RWPE2 (cell line): ENCODE results near the gene ERG28.

ENCODE experiments used
- ATAC-seq: fragments of 200-7000 bp; cut with Tn5 transposase; 3 replicates; pipeline ENCODE4 v1.9.1; 2021; ENCODE audit warnings: low read depth
- DNase-seq: peaks from one replicate; pipeline ENCODE4 v3.0.0-alpha.2; 2020; ENCODE audit warnings: low spot score
- H3K27ac ChIP-seq: fragments of 450-650 bp; 2 replicates; pipeline ENCODE4 v1.5.1; 2017; ENCODE audit warnings: mild to moderate bottlenecking; ENCODE audit not compliant: poor library complexity, severe bottlenecking
- H3K27me3 ChIP-seq: fragments of 250-450 bp; sonication (Bioruptor Pico); 2 replicates; pipeline ENCODE4 v1.5.1; 2021; ENCODE audit warnings: mild to moderate bottlenecking, moderate library complexity; ENCODE audit not compliant: insufficient read depth, poor library complexity, severe bottlenecking
- H3K36me3 ChIP-seq: fragments of 250-450 bp; sonication (Bioruptor Pico); 2 replicates; pipeline ENCODE4 v1.5.1; 2020; ENCODE audit warnings: low read depth, mild to moderate bottlenecking, moderate library complexity
- H3K4me1 ChIP-seq: fragments of 250-450 bp; sonication (Bioruptor Pico); 2 replicates; pipeline ENCODE4 v1.5.1; 2021; ENCODE audit warnings: mild to moderate bottlenecking, moderate library complexity; ENCODE audit not compliant: insufficient read depth, poor library complexity, severe bottlenecking
- H3K4me3 ChIP-seq: fragments of 250-450 bp; sonication (Bioruptor Pico); 2 replicates; pipeline ENCODE4 v1.5.1; 2021; ENCODE audit warnings: mild to moderate bottlenecking, moderate library complexity; ENCODE audit not compliant: severe bottlenecking
- H3K9me3 ChIP-seq: fragments of 250-450 bp; sonication (Bioruptor Pico); 2 replicates; pipeline ENCODE4 v1.5.1; 2021; ENCODE audit warnings: mild to moderate bottlenecking, moderate library complexity; ENCODE audit not compliant: severe bottlenecking
- CTCF ChIP-seq: fragments of 450-650 bp; IDR thresholded peaks from one replicate; pipeline ENCODE4 v1.5.1; 2017; ENCODE audit warnings: mild to moderate bottlenecking, moderate library complexity; ENCODE audit not compliant: poor library complexity, severe bottlenecking

Gene ERG28

GRCh38 chr14:75662966-75663365 lies 2.3 kb upstream of the ERG28 start:
- TF ChIP-seq CTCF, result no peak
- Histone ChIP-seq H3K4me1 (peaks cover 12% of the 10 kb centered on the region), H3K27me3 (no peaks in the 10 kb centered on the region), H3K27ac (peak overlapping the region; percentile 78), H3K36me3 (peaks cover 53% of the 10 kb centered on the region), H3K9me3 (no peaks in the 10 kb centered on the region), H3K4me3 (no peak overlapping the region)
- DNase-seq (no peak), ATAC-seq (no peak)

DNA sequence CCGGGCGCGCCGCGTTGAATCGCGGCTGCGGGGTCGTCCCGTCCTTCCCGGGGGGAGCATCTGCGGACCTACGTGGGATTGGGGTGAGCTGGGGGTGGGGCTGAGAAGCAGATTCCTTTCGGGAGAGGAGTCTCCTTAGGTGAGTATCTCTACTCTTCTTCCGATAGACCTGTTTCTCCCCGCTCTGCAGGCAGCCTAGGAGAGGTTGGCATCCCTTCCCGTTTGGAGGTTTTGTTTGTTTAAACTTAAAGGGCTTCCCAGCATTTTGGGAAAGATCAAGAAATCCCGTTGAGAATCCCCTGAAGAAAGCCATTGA lies 781 bp upstream of the ERG28 start:
- H3K27ac ChIP-seq, result peak overlapping the region; percentile 78
- H3K36me3 ChIP-seq, result peaks cover 62% of the 10 kb centered on the region
- H3K27me3 ChIP-seq, result no peaks in the 10 kb centered on the region
- H3K4me1 ChIP-seq, result peaks cover 12% of the 10 kb centered on the region
- TF ChIP-seq CTCF, result no peak
- no peak; the same call in 2 of the 3 replicates for ATAC-seq
- peak overlapping the region; percentile 66 for H3K4me3 ChIP-seq
- no peaks in the 10 kb centered on the region for H3K9me3 ChIP-seq
- DNase-seq, result no peak

- Histone ChIP-seq H3K36me3 (peaks cover 62% of the 10 kb centered on the region), H3K27me3 (no peaks in the 10 kb centered on the region), H3K9me3 (no peaks in the 10 kb centered on the region), H3K4me3 (peak overlapping the region; percentile 66), H3K4me1 (peaks cover 12% of the 10 kb centered on the region), H3K27ac (peak overlapping the region; percentile 78)
- DNase-seq (no peak), ATAC-seq (no peak)
- no peak for TF ChIP-seq CTCF
These were observed 442 bp downstream of the ERG28 start for GRCh38 chr14:75660238-75660629.

GRCh38 chr14:75658957-75659356 lies 1.7 kb downstream of the ERG28 start:
- no peak for ATAC-seq
- no peak for DNase-seq
- Histone ChIP-seq H3K27me3 (no peaks in the 10 kb centered on the region), H3K4me3 (no peak overlapping the region), H3K9me3 (no peaks in the 10 kb centered on the region), H3K27ac (no peak overlapping the region), H3K36me3 (peaks cover 62% of the 10 kb centered on the region), H3K4me1 (peaks cover 12% of the 10 kb centered on the region)
- no peak for TF ChIP-seq CTCF

DNA sequence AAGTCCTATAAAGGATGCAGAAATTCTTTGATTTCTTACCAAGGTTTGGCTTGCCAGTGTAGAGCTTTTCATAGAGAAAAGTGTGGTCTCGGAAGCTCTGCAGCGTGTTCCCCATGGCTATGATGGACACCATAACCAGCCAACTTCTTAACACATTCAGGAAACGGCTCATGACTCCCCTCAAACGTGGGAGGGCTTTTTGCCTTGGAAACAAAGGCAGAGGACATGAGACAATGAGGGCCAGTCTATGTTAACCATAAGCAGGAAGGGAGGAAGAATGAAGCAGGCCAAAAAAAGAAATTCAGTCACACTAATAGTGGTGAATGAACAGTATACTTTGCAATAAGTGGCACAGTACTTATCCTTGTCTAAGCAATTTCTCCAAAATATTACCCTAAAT lies 3.3 kb downstream of the ERG28 start:
- ATAC-seq (no peak), DNase-seq (no peak)
- no peak for TF ChIP-seq CTCF
- H3K4me3 ChIP-seq, result no peak overlapping the region
- H3K27ac ChIP-seq, result no peak overlapping the region
- no peaks in the 10 kb centered on the region for H3K27me3 ChIP-seq
- H3K4me1 ChIP-seq, result peaks cover 2% of the 10 kb centered on the region
- H3K9me3 ChIP-seq, result no peaks in the 10 kb centered on the region
- H3K36me3 ChIP-seq, result peaks cover 64% of the 10 kb centered on the region
